Body of pancreas (tissue), 4 donors: ENCODE results near the gene NF2.

Source experiments
- POLR2A ChIP-seq, 3 donors: fragments of 450-650 bp; IDR thresholded peaks; one replicate each; pipeline ENCODE4 v1.6.1; 2016; ENCODE audit warnings: antibody characterized with exemption in 3 of 3, mild to moderate bottlenecking in 2 of 3
- TF ChIP-seq, protein P1 (sequence below), 7 experiments: fragments of 450-650 bp in 4 of 7; fragments of 200-600 bp in 3 of 7; sonication (generic) in 3 of 7; IDR thresholded peaks; one replicate each; pipeline ENCODE4 v1.5.1; 2016 to 2019; ENCODE audit warnings: antibody characterized with exemption in 7 of 7

DNA sequence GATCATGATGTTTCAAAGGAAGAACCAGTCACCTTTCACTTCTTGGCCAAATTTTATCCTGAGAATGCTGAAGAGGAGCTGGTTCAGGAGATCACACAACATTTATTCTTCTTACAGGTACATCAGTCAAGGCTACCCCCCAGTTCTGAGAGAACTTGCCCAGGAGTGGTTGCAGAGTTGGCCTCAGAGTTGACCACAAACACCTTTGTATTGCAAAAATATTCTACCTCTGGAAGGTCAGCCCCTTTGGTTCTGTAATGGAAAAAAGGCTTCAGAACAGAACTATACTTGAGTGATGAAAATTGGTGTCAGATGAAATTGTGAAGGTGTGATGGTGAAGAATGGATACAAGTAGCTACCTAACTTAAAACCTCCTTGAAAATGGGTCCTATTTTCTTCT, 35.7 kb downstream of the NF2 start:
- TF ChIP-seq, protein P1, sequence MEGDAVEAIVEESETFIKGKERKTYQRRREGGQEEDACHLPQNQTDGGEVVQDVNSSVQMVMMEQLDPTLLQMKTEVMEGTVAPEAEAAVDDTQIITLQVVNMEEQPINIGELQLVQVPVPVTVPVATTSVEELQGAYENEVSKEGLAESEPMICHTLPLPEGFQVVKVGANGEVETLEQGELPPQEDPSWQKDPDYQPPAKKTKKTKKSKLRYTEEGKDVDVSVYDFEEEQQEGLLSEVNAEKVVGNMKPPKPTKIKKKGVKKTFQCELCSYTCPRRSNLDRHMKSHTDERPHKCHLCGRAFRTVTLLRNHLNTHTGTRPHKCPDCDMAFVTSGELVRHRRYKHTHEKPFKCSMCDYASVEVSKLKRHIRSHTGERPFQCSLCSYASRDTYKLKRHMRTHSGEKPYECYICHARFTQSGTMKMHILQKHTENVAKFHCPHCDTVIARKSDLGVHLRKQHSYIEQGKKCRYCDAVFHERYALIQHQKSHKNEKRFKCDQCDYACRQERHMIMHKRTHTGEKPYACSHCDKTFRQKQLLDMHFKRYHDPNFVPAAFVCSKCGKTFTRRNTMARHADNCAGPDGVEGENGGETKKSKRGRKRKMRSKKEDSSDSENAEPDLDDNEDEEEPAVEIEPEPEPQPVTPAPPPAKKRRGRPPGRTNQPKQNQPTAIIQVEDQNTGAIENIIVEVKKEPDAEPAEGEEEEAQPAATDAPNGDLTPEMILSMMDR (IDR thresholded peaks at IDR 0.05) = no peak
- TF ChIP-seq POLR2A (IDR thresholded peaks at IDR 0.05) = no peak
